Brain pericyte (primary cell): ENCODE data around the gene BRD1.
"Not testable (repeated sequence)": the region's sequence is repeated elsewhere in the genome, so short reads cannot be mapped to it uniquely, and the experiment has no call there.

ENCODE experiments used
- DNase-seq: peaks from one replicate; pipeline ENCODE4 v3.0.0-alpha.2; 2012; ENCODE audit warnings: low read depth, low spot score

BRD1 gene

GRCh38 chr22:49783926-49784629, 43.6 kb downstream of the BRD1 start:
- DNase-seq: no peak

GRCh38 chr22:49783036-49783746, 44.5 kb downstream of the BRD1 start:
- DNase-seq: no peak

- not testable (repeated sequence) for DNase-seq
These were observed 45.8 kb downstream of the BRD1 start for GRCh38 chr22:49781886-49782285.

- DNase-seq: no peak
These were observed 46.3 kb downstream of the BRD1 start for GRCh38 chr22:49781289-49781782.

- no peak for DNase-seq
These were observed 46.9 kb downstream of the BRD1 start for GRCh38 chr22:49780698-49781288.

GRCh38 chr22:49779853-49780697, 47.6 kb downstream of the BRD1 start:
- no peak for DNase-seq

- no peak for DNase-seq
These were observed 48.5 kb downstream of the BRD1 start for GRCh38 chr22:49779211-49779610.

GRCh38 chr22:49777569-49778249, 50.0 kb downstream of the BRD1 start:
- no peak for DNase-seq

GRCh38 chr22:49776891-49777290, 50.8 kb downstream of the BRD1 start:
- no peak for DNase-seq

- no peak for DNase-seq
These were observed 51.7 kb downstream of the BRD1 start for GRCh38 chr22:49775867-49776511.

- no peak for DNase-seq
These were observed 52.3 kb downstream of the BRD1 start for GRCh38 chr22:49775191-49775866.

- DNase-seq: no peak
These were observed 53.0 kb downstream of the BRD1 start for GRCh38 chr22:49774499-49775151.

GRCh38 chr22:49774046-49774445, 53.6 kb downstream of the BRD1 start:
- no peak for DNase-seq

- no peak for DNase-seq
These were observed 54.1 kb downstream of the BRD1 start for GRCh38 chr22:49773531-49773930.

GRCh38 chr22:49772692-49773091, 55.0 kb downstream of the BRD1 start:
- no peak for DNase-seq

GRCh38 chr22:49771266-49772065, 56.2 kb downstream of the BRD1 start:
- DNase-seq: no peak

GRCh38 chr22:49770547-49771265, 57.0 kb downstream of the BRD1 start:
- no peak for DNase-seq
